ENCODE results near the gene SMOC2.

DNA sequence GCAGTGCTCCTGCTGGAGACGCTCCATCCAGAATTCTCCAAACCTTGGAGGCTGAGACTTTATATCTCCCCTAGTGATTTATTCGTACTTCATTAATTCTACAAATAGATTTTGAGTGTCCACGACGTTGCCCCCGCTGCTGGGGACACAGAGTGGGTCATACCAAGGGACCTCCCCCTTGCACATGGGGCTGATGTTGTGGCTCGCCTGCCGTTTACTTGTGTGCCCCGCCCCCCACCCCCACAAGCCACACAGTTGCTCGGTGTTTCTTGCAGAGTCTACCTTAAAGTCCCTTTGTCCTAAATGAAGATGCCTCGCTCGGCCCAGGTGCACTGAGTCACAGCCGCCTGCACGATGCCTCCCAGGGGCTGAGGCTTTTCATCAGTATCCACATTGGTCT is 20.3 kb upstream of the SMOC2 start:
- TF ChIP-seq YY1 (IDR thresholded peaks at IDR 0.05; ENCODE audit: low read depth) (no peak), REST (IDR thresholded peaks at IDR 0.05; ENCODE audit: low read depth) (no peak)
- TF ChIP-seq, protein P1, sequence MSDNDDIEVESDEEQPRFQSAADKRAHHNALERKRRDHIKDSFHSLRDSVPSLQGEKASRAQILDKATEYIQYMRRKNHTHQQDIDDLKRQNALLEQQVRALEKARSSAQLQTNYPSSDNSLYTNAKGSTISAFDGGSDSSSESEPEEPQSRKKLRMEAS (IDR thresholded peaks at IDR 0.05), result no peak
